Measurements from ENCODE around the gene THYN1. TPM values are rescaled to one million over a fixed set of nuclear protein-coding genes. Genes with fewer than 3 reads are reported as not detected.

The THYN1 gene
- total and polyA plus RNA-seq, 2 of the 13 experiments (the other 11 are each of a cell fraction or from before 2014, with no cell fraction given) = 36.1 to 87.6 TPM

GRCh38 chr11:134272381-134273316 lies 19.5 kb upstream of the THYN1 start (continued):
- TF ChIP-seq HBP1 (CRISPR knock-in tag; IDR thresholded peaks at IDR 0.05; ENCODE audit: low read depth) (no peak), MBNL3 (CRISPR knock-in tag; conservative IDR thresholded peaks at IDR 0.05) (no peak), KDM6A (CRISPR knock-in tag; IDR thresholded peaks at IDR 0.05; ENCODE audit: low read depth) (0 out of 2 replicates have a peak, but pooled peaks have one; percentile 40), ZNF230 (CRISPR knock-in tag; IDR thresholded peaks at IDR 0.05) (0 out of 2 replicates have a peak, but pooled peaks have one; percentile 47), MXD4 (CRISPR knock-in tag; IDR thresholded peaks at IDR 0.05) (peak; percentile 58; the same call in 1 of the 2 replicates), FOXO1 (CRISPR knock-in tag; IDR thresholded peaks at IDR 0.05) (peak; percentile 87), HDAC2 (CRISPR knock-in tag; IDR thresholded peaks at IDR 0.05) (peak; percentile 74), FOXK1 (CRISPR knock-in tag; IDR thresholded peaks at IDR 0.05; ENCODE audit: borderline replicate concordance, low read depth) (peak; percentile 79; the same call in 1 of the 2 replicates), ZNF550 (CRISPR knock-in tag; IDR thresholded peaks at IDR 0.05; ENCODE audit: borderline replicate concordance) (no peak), MIXL1 (CRISPR knock-in tag; IDR thresholded peaks at IDR 0.05) (peak; percentile 41; the same call in 1 of the 2 replicates), TRIM24 (CRISPR knock-in tag; IDR thresholded peaks at IDR 0.05) (0 out of 2 replicates have a peak, but pooled peaks have one; percentile 21), WIZ (CRISPR knock-in tag; IDR thresholded peaks at IDR 0.05) (no peak), ZNF619 (CRISPR knock-in tag; IDR thresholded peaks at IDR 0.05) (0 out of 2 replicates have a peak, but pooled peaks have one; percentile 39), NFE2 (CRISPR knock-in tag; IDR thresholded peaks at IDR 0.05) (no peak), ZNF343 (CRISPR knock-in tag; IDR thresholded peaks at IDR 0.05) (no peak), ZNF547 (CRISPR knock-in tag; IDR thresholded peaks at IDR 0.05) (no peak), ATF4 (CRISPR knock-in tag; IDR thresholded peaks at IDR 0.05) (0 out of 4 replicates have a peak, but pooled peaks of 1 of the 2 experiments have one; percentile 36), ZNF263 (CRISPR knock-in tag; IDR thresholded peaks at IDR 0.05) (no peak), ARID5B (CRISPR knock-in tag; IDR thresholded peaks at IDR 0.05) (peak; percentile 76), FOXC1 (CRISPR knock-in tag; IDR thresholded peaks at IDR 0.05; ENCODE audit: borderline replicate concordance) (0 out of 2 replicates have a peak, but pooled peaks have one; percentile 35), TFDP1 (CRISPR knock-in tag; IDR thresholded peaks at IDR 0.05; ENCODE audit: borderline replicate concordance) (peak; percentile 59; the same call in 1 of the 2 replicates), RNF2 (conservative IDR thresholded peaks at IDR 0.05; ENCODE audit: low read depth) (peak; percentile 78)
